DOHH2 (cell line): ENCODE data around the gene PPT1.

Experiments
- H3F3A ChIP-seq: fragments of 200-600 bp; sonication (generic), shearing (Covaris generic); 2 replicates; pipeline ENCODE4 v1.6.0; 2016; ENCODE audit warnings: antibody characterized with exemption, mild to moderate bottlenecking; ENCODE audit not compliant: control insufficient read depth, insufficient read depth
- H3K27ac ChIP-seq: fragments of 200-600 bp; sonication (generic); 2 replicates; pipeline ENCODE4 v1.5.1; 2014; ENCODE audit warnings: low read depth, mild to moderate bottlenecking, low read length, moderate library complexity
- H3K27me3 ChIP-seq: fragments of 200-600 bp; sonication (generic); 2 replicates; pipeline ENCODE4 v1.6.1; 2014; ENCODE audit warnings: mild to moderate bottlenecking, low read length, mixed read lengths; ENCODE audit not compliant: control insufficient read depth
- H3K36me3 ChIP-seq: fragments of 200-600 bp; sonication (generic); 2 replicates; pipeline ENCODE4 v1.6.1; 2014; ENCODE audit warnings: mild to moderate bottlenecking, low read length, moderate library complexity, mixed read lengths; ENCODE audit not compliant: control insufficient read depth
- H3K4me1 ChIP-seq: fragments of 200-600 bp; sonication (generic); 2 replicates; pipeline ENCODE4 v1.6.1; 2014; ENCODE audit warnings: mild to moderate bottlenecking, low read length, mixed read lengths; ENCODE audit not compliant: control insufficient read depth
- H3K4me2 ChIP-seq: fragments of 200-600 bp; sonication (generic); 2 replicates; pipeline ENCODE4 v1.6.0; 2014; ENCODE audit warnings: mild to moderate bottlenecking, low read length, moderate library complexity
- H3K4me3 ChIP-seq: fragments of 200-600 bp; sonication (generic); 2 replicates; pipeline ENCODE4 v1.5.1; 2014; ENCODE audit warnings: mild to moderate bottlenecking, low read length, mixed read lengths
- H3K79me2 ChIP-seq: fragments of 200-600 bp; sonication (generic); 2 replicates; pipeline ENCODE4 v1.6.1; 2014; ENCODE audit warnings: mild to moderate bottlenecking, low read length, mixed read lengths; ENCODE audit not compliant: control insufficient read depth
- H3K9me2 ChIP-seq: fragments of 200-600 bp; sonication (generic); replicated peaks from 2 replicates; pipeline ENCODE4 v1.6.1; 2014; ENCODE audit warnings: mild to moderate bottlenecking, low read length, mixed read lengths; ENCODE audit not compliant: control insufficient read depth
- H3K9me3 ChIP-seq: fragments of 200-600 bp; sonication (generic); 2 replicates; pipeline ENCODE4 v1.6.1; 2014; ENCODE audit warnings: antibody characterized with exemption, low read length, mixed read lengths; ENCODE audit not compliant: control insufficient read depth, insufficient read depth
- H4K20me1 ChIP-seq: fragments of 200-600 bp; sonication (generic); 2 replicates; pipeline ENCODE4 v1.6.0; 2014; ENCODE audit warnings: low read depth, mild to moderate bottlenecking, antibody characterized with exemption, low read length, moderate library complexity; ENCODE audit not compliant: control insufficient read depth, insufficient read depth
- CTCF ChIP-seq: fragments of 200-600 bp; sonication (generic); IDR thresholded peaks from one replicate; pipeline ENCODE4 v1.5.1; 2014; ENCODE audit warnings: antibody characterized with exemption, mild to moderate bottlenecking, low read depth, low read length; ENCODE audit not compliant: poor library complexity, severe bottlenecking
- EZH2phosphoT487 ChIP-seq: fragments of 200-600 bp; sonication (generic); IDR thresholded peaks from 2 replicates; pipeline ENCODE4 v1.6.1; 2017; ENCODE audit warnings: borderline replicate concordance, mild to moderate bottlenecking, antibody characterized with exemption, low read length, moderate library complexity, mixed read lengths

The PPT1 gene

GRCh38 chr1:40044110-40044509, 52.9 kb downstream of the PPT1 start:
- Histone ChIP-seq H3K4me3 (peak overlapping the region; percentile 96; the same call in 1 of the 2 replicates), H3F3A (peaks cover 9% of the 10 kb centered on the region), H4K20me1 (peaks cover 4% of the 10 kb centered on the region; the same call in 1 of the 2 replicates), H3K27ac (no peak overlapping the region), H3K36me3 (peaks cover 74% of the 10 kb centered on the region), H3K9me2 (no peaks in the 10 kb centered on the region), H3K9me3 (no peaks in the 10 kb centered on the region), H3K27me3 (no peaks in the 10 kb centered on the region), H3K4me1 (peaks cover 41% of the 10 kb centered on the region), H3K79me2 (peaks cover 86% of the 10 kb centered on the region), H3K4me2 (peak overlapping the region; percentile 89)
- TF ChIP-seq EZH2phosphoT487 = no peak
- no peak for TF ChIP-seq CTCF

- H3K4me2 ChIP-seq = peak overlapping the region; percentile 89
- H3K27ac ChIP-seq = no peak overlapping the region
- H4K20me1 ChIP-seq = peaks cover 4% of the 10 kb centered on the region; the same call in 1 of the 2 replicates
- H3K79me2 ChIP-seq = peaks cover 68% of the 10 kb centered on the region
- peaks cover 53% of the 10 kb centered on the region for H3K4me1 ChIP-seq
- H3K9me2 ChIP-seq = no peaks in the 10 kb centered on the region
- H3K27me3 ChIP-seq = no peaks in the 10 kb centered on the region
- H3K4me3 ChIP-seq = peak overlapping the region; percentile 96
- H3F3A ChIP-seq = peaks cover 16% of the 10 kb centered on the region
- H3K36me3 ChIP-seq = peaks cover 64% of the 10 kb centered on the region
- no peaks in the 10 kb centered on the region for H3K9me3 ChIP-seq
- no peak for TF ChIP-seq EZH2phosphoT487
- TF ChIP-seq CTCF = no peak
Measured at GRCh38 chr1:40042341-40042740, 54.7 kb downstream of the PPT1 start.

- H3K27me3 ChIP-seq = no peaks in the 10 kb centered on the region
- H3K79me2 ChIP-seq = peaks cover 59% of the 10 kb centered on the region
- TF ChIP-seq EZH2phosphoT487 (no peak), CTCF (no peak)
- peak overlapping the region; percentile 89 for H3K4me2 ChIP-seq
- H3K9me2 ChIP-seq = no peaks in the 10 kb centered on the region
- H3K36me3 ChIP-seq = peaks cover 58% of the 10 kb centered on the region
- peaks cover 4% of the 10 kb centered on the region; the same call in 1 of the 2 replicates for H4K20me1 ChIP-seq
- peaks cover 56% of the 10 kb centered on the region for H3K4me1 ChIP-seq
- 0 out of 2 replicates have a peak overlapping the region, but pooled peaks have one; percentile 66 for H3K27ac ChIP-seq
- no peaks in the 10 kb centered on the region for H3K9me3 ChIP-seq
- peak overlapping the region; percentile 96 for H3K4me3 ChIP-seq
- H3F3A ChIP-seq = peaks cover 19% of the 10 kb centered on the region
Measured at GRCh38 chr1:40041466-40041838, 55.6 kb downstream of the PPT1 start.
